Activated CD4-positive, alpha-beta T cell treated with anti-CD3 and anti-CD28 coated beads for 36 hours (primary cell): ENCODE measurements around the gene GABRE. TPM values are rescaled to one million over a fixed set of nuclear protein-coding genes. Genes with fewer than 3 reads are reported as not detected.

Experiments used
- ATAC-seq: fragments of 200-7000 bp; cut with Tn5 transposase; one replicate; pipeline ENCODE4 v1.10.0; 2021; ENCODE audit warnings: mild to moderate bottlenecking, moderate library complexity
- CTCF ChIA-PET: fragments of 350-600 bp; sonication (Branson Sonifier 250); formaldehyde crosslinking; loops from one replicate; lab custom pipeline; 2021; ENCODE audit warnings: antibody characterized with exemption; lab: Charles Lee
- POLR2A ChIA-PET: fragments of 350-600 bp; sonication (Branson Sonifier 250); formaldehyde crosslinking; loops from one replicate; lab custom pipeline; 2021; ENCODE audit warnings: antibody characterized with exemption, inconsistent platforms; lab: Charles Lee
- DNase-seq: peaks from one replicate; pipeline ENCODE4 v3.0.0-alpha.2; 2020
- H3K27ac Mint-ChIP-seq: one replicate; pipeline ENCODE4 v1.8.0; 2021; ENCODE audit warnings: mixed read lengths
- H3K27me3 Mint-ChIP-seq: one replicate; pipeline ENCODE4 v1.8.0; 2021; ENCODE audit warnings: mixed read lengths
- H3K36me3 Mint-ChIP-seq: one replicate; pipeline ENCODE4 v1.8.0; 2021; ENCODE audit warnings: low read depth, mixed read lengths
- H3K4me1 Mint-ChIP-seq: one replicate; pipeline ENCODE4 v1.8.0; 2021; ENCODE audit warnings: mixed read lengths
- H3K4me3 Mint-ChIP-seq: one replicate; pipeline ENCODE4 v1.8.0; 2021; ENCODE audit warnings: mild to moderate bottlenecking, moderate library complexity, mixed read lengths
- H3K9me3 Mint-ChIP-seq: one replicate; pipeline ENCODE4 v1.8.0; 2021; ENCODE audit warnings: low read depth, mixed read lengths
- intact Hi-C, 2 experiments: fragments of 100-400 bp; cut with DNase I in 1 of 2; cut with micrococcal nuclease in 1 of 2; formaldehyde crosslinking; loops; one replicate each; pipeline versions ENCODE4 v1.14.2 to v1.15.1; 2022 to 2024; cut with DNase I, micrococcal nuclease
- total RNA-seq, 2 experiments: library from RNA; stranded (reverse); gene quantifications; one replicate each; pipeline ENCODE4 v1.2.3, GENCODE V29; 2021

GABRE gene
- not detected for total RNA-seq

- POLR2A ChIA-PET: no interaction called here
- Mint-ChIP-seq H3K4me1 (no peaks in the 10 kb centered on the region), H3K4me3 (no peak within 1 kb of the TSS), H3K9me3 (no peaks in the 10 kb centered on the region), H3K36me3 (no peaks in the 10 kb centered on the region), H3K27ac (no peak within 1 kb of the TSS), H3K27me3 (peaks cover 18% of the 10 kb centered on the region)
- intact Hi-C loops: no loop called here
- peak; percentile 32 for DNase-seq
- CTCF ChIA-PET: interaction anchor here (0.8 to 1.5 kb wide), 2 partner anchors 9 to 521 kb away, joined by 3 read pairs; no protein-coding TSS in a partner anchor
- ATAC-seq: no peak
Observed at GRCh38 chrX:151974336-151975227, at the start of gene GABRE. TSS of gene GABRE (minus strand) at chrX:151974676. CDS start at chrX:151974625, 51 bp downstream.

- Mint-ChIP-seq H3K9me3 (no peaks in the 10 kb centered on the region), H3K36me3 (no peaks in the 10 kb centered on the region), H3K4me3 (no peak overlapping the region), H3K27me3 (no peaks in the 10 kb centered on the region), H3K27ac (no peak overlapping the region), H3K4me1 (no peaks in the 10 kb centered on the region)
- ChIA-PET CTCF (no interaction called here), POLR2A (no interaction called here)
- intact Hi-C loops: no loop called here
- ATAC-seq (no peak), DNase-seq (no peak)
Observed at GRCh38 chrX:152020888-152021287, 46.4 kb upstream of the GABRE start.

GRCh38 chrX:151999813-152000212, 25.3 kb upstream of the GABRE start:
- ChIA-PET CTCF (no interaction called here), POLR2A (no interaction called here)
- Mint-ChIP-seq H3K9me3 (no peaks in the 10 kb centered on the region), H3K27ac (no peak overlapping the region), H3K27me3 (no peaks in the 10 kb centered on the region), H3K4me3 (no peak overlapping the region), H3K4me1 (no peaks in the 10 kb centered on the region), H3K36me3 (no peaks in the 10 kb centered on the region)
- ATAC-seq (no peak), DNase-seq (no peak)
- intact Hi-C loops: no loop called here

- Mint-ChIP-seq H3K4me3 (no peak overlapping the region), H3K36me3 (no peaks in the 10 kb centered on the region), H3K9me3 (no peaks in the 10 kb centered on the region), H3K27me3 (no peaks in the 10 kb centered on the region), H3K27ac (no peak overlapping the region), H3K4me1 (no peaks in the 10 kb centered on the region)
- CTCF ChIA-PET: no interaction called here
- no peak for DNase-seq
- intact Hi-C loops: no loop called here
- ATAC-seq: no peak
- POLR2A ChIA-PET: no interaction called here
Observed at GRCh38 chrX:151997539-151997938, 23.1 kb upstream of the GABRE start.

- no peak for ATAC-seq
- POLR2A ChIA-PET: no interaction called here
- H3K4me3 Mint-ChIP-seq: no peak overlapping the region
Observed at GRCh38 chrX:151996347-151996746, 21.9 kb upstream of the GABRE start.

GRCh38 chrX:151994476-151994875, 20.0 kb upstream of the GABRE start:
- ChIA-PET POLR2A (no interaction called here), CTCF (no interaction called here)
- Mint-ChIP-seq H3K27me3 (no peaks in the 10 kb centered on the region), H3K4me1 (no peaks in the 10 kb centered on the region), H3K36me3 (no peaks in the 10 kb centered on the region), H3K9me3 (no peaks in the 10 kb centered on the region), H3K4me3 (no peak overlapping the region), H3K27ac (no peak overlapping the region)
- no peak for ATAC-seq
- DNase-seq: no peak
- intact Hi-C loops: no loop called here

More at GRCh38 chrX:151996347-151996746, 21.9 kb upstream of the GABRE start:
- Mint-ChIP-seq H3K9me3 (no peaks in the 10 kb centered on the region), H3K27me3 (no peaks in the 10 kb centered on the region), H3K36me3 (no peaks in the 10 kb centered on the region), H3K27ac (no peak overlapping the region), H3K4me1 (no peaks in the 10 kb centered on the region)
- no peak for DNase-seq
- CTCF ChIA-PET: no interaction called here
- intact Hi-C loops: no loop called here

GRCh38 chrX:151988706-151989299, 14.3 kb upstream of the GABRE start:
- intact Hi-C loops: loop anchor here in 1 of 2 experiments (5.0 kb wide), 1 partner anchor 462 kb away; no protein-coding TSS in a partner anchor
- Mint-ChIP-seq H3K4me3 (no peak overlapping the region), H3K9me3 (no peaks in the 10 kb centered on the region), H3K4me1 (no peaks in the 10 kb centered on the region), H3K36me3 (no peaks in the 10 kb centered on the region), H3K27me3 (no peaks in the 10 kb centered on the region), H3K27ac (no peak overlapping the region)
- ATAC-seq (no peak), DNase-seq (no peak)
- CTCF ChIA-PET: no interaction called here
- POLR2A ChIA-PET: no interaction called here

- DNase-seq: no peak
- Mint-ChIP-seq H3K27ac (no peak overlapping the region), H3K4me3 (no peak overlapping the region), H3K27me3 (no peaks in the 10 kb centered on the region), H3K4me1 (no peaks in the 10 kb centered on the region), H3K9me3 (no peaks in the 10 kb centered on the region), H3K36me3 (no peaks in the 10 kb centered on the region)
- CTCF ChIA-PET: no interaction called here
- POLR2A ChIA-PET: no interaction called here
- no peak for ATAC-seq
- intact Hi-C loops: loop anchor here in 1 of 2 experiments (5.0 kb wide), 1 partner anchor 460 kb away; no protein-coding TSS in a partner anchor
Observed at GRCh38 chrX:151987108-151987507, 12.6 kb upstream of the GABRE start.

GRCh38 chrX:151985955-151986354, 11.5 kb upstream of the GABRE start:
- no peaks in the 10 kb centered on the region for H3K27me3 Mint-ChIP-seq
- no peak overlapping the region for H3K4me3 Mint-ChIP-seq
- ChIA-PET POLR2A (no interaction called here), CTCF (no interaction called here)
- no peak for DNase-seq
- H3K36me3 Mint-ChIP-seq: no peaks in the 10 kb centered on the region
- no peaks in the 10 kb centered on the region for H3K9me3 Mint-ChIP-seq
- ATAC-seq: no peak
- no peaks in the 10 kb centered on the region for H3K4me1 Mint-ChIP-seq
- H3K27ac Mint-ChIP-seq: no peak overlapping the region
- intact Hi-C loops: loop anchor here in 1 of 2 experiments (5.0 kb wide), 1 partner anchor 459 kb away; no protein-coding TSS in a partner anchor

- Mint-ChIP-seq H3K4me1 (no peaks in the 10 kb centered on the region), H3K4me3 (no peak overlapping the region), H3K9me3 (no peaks in the 10 kb centered on the region), H3K27ac (no peak overlapping the region), H3K27me3 (no peaks in the 10 kb centered on the region), H3K36me3 (no peaks in the 10 kb centered on the region)
- ChIA-PET POLR2A (no interaction called here), CTCF (no interaction called here)
- ATAC-seq (no peak), DNase-seq (no peak)
- intact Hi-C loops: loop anchor here in 1 of 2 experiments (5.0 kb wide), 1 partner anchor 458 kb away; no protein-coding TSS in a partner anchor
Observed at GRCh38 chrX:151985531-151985930, 11.1 kb upstream of the GABRE start.

- ATAC-seq (no peak), DNase-seq (no peak)
- Mint-ChIP-seq H3K36me3 (no peaks in the 10 kb centered on the region), H3K4me3 (no peak overlapping the region), H3K9me3 (no peaks in the 10 kb centered on the region), H3K4me1 (no peaks in the 10 kb centered on the region), H3K27ac (no peak overlapping the region), H3K27me3 (no peaks in the 10 kb centered on the region)
- CTCF ChIA-PET: no interaction called here
- POLR2A ChIA-PET: no interaction called here
- intact Hi-C loops: loop anchor here in 1 of 2 experiments (5.0 kb wide), 1 partner anchor 458 kb away; no protein-coding TSS in a partner anchor
Observed at GRCh38 chrX:151984902-151985301, 10.4 kb upstream of the GABRE start.
